GM18861 (cell line): Measurements from ENCODE around the gene ARHGAP24.

Experiments
- ATAC-seq: cut with Tn5 transposase; IDR thresholded peaks from one replicate; pipeline ENCODE4 v1.9.1; 2021; ENCODE audit not compliant: unreplicated experiment

The ARHGAP24 gene

DNA sequence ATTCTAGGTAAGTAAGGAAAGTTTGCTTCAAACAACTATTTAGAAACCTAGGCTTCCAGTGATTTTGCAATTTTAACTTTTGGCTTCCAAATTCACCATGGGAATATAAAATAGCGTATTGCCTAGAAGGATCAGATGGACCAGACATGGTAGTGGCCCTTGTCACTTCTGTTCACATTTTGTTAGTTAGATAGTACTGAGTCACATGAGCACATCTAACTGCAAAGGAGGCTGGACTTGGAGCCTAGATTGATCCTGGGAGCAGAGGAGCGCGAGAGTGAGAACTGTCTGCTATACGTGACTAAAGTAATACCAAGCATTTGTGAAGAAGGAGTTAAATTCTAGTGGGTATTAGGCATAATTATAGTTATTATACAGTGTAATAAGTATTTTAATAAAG is 102.4 kb downstream of the ARHGAP24 start:
- ATAC-seq, result no peak

DNA sequence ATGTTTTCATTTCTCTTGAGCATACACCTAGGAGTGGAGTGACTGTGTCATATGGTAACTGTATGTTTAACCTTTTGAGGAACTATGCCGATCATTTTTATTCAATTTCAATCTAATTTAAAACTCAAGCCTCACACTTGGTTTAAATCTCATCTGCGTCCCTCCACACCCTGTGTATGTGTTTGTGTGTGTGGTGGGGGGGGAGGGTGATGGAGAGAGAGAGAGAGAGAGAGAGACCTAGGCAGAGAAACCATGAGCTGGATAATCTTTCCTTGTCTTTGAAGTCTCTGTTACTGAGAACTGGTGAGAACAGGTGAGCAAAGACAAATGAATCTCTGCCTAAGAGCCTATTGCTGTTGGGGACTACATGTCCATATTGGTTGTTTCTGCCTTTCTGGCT is 105.0 kb downstream of the ARHGAP24 start:
- ATAC-seq, result no peak

DNA sequence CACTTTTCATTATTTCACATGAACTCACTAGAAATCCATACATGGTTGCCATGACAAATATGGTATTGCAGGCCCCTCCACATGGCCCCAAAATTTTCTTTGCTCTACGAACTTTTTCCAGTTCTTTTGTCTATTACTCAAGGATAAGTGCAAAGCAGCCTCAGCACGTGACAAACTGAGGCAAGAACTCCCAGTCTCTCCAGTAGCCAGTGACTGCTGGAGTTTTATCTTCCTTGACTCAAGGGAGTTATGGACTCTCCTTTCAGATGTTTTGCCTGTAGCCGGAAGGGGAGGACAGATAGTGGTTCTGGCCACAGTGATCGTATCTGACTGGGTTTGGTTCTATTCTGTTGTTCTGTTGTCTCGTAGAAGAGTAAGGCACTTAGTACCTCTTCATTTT is 105.5 kb downstream of the ARHGAP24 start:
- ATAC-seq, result no peak

DNA sequence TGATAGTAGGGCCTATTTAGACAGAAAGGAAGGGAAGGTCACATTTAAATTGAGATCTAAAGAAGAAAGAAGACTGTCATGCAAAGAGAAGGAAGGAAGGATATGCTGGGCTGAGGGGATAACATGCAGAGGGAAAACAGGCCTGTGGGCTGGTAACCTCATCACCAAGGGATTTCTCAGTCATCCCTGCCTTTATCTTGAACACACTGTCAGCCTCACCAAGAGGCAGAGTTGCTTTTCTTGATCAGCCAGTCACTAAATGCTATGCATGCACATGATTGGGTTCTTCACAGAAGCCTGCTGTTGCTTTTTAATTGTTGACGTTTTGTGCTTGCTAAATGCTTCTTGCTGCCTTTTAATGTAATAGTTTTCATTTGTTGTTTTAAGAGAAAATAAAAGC is 113.0 kb downstream of the ARHGAP24 start:
- ATAC-seq, result no peak

DNA sequence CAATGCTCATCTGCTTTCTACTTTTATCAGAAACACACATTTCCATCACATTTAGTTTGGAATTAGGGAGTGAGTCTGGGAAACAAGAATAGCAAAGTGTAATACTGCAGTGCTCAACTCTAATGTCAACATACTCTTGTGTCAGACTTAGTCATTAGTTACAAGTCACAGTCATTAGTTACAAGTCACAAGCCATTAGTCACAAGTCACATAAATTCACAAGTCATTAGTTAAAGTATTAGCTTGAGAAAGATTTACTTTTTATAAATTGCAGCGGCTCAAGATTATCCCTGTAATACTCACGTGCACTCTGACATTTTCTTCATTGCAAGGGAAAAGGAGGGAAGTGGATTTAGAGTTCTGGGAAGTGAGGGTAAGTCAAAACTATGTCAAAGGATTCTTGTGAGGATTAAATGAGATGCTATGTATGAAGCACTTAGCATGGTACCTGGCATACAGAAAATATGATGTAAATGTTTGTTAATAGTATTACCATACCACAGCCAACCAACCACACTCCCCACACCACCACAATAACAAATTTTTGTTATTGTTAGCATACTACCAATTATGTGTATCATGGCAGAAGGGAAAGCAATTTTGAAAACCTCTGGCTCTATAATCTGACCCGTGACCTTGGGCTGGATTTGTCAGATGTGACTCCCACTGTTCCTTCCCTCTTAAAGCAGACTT is 116.6 kb downstream of the ARHGAP24 start:
- ATAC-seq, result no peak

DNA sequence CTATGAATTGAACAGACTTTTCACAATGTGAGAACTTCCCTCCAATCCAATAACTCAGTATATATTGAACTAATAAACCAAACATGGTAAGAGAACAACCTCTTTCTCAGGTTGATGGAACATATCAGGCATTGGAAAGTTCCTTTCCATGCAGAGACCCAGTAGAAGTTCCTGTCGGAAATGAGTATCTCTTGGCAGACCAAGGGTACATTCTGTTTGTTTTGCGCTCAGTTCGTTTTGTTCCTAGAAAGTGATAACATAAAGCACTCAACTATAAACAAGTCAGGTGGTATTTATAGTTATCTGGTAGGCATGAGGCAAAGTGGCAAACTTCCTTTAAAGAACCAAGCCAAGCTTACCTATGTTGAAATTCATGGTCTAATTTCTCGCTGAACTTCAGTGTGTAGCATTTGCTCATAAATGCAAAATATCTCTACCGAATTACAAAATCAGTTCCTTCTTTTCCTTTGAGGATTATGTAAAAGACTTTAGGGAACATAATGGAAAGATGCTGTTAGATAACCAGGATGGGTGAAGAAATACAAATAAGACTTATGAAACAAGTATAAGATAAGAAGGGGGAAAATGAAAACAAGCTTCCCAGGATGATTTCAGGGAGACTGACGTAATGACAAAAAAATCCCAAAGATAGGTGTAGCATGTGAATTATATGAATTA is 120.3 kb downstream of the ARHGAP24 start:
- ATAC-seq, result no peak

DNA sequence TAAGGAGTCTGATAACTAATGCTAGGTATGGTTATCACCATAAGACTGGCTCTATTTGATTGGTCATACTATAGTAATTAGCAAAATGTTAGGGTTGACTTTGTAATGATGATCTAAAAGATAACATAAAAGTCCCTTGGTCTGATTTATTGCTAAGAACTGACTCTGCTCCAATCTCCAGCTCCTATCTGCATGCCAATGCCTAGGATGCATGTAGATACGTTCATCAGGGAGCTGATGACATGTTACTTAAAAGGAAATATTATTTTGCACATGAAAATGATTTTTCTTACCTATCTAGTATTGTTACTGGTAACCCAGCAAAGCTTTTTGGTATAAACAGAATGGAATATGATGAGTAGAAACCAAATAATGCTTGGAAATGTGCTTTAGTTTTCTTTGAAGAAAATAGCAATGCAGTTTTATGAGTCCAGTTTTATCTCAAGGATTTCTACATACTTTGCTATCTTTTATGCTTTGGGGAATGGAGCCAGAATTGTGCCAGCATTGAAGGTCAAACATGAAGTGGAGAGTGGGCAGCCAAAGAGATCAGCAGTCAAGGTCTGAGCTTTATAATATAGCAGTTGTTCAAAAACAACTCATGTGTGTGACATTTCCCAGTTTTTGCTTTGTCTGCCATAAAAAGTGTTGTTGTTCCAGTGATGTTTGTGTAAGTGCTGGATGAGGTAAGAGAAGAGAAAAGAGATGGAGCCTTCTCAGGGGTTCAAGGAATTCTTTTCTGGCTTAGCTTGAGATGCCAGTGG is 121.0 kb downstream of the ARHGAP24 start:
- ATAC-seq, result no peak

DNA sequence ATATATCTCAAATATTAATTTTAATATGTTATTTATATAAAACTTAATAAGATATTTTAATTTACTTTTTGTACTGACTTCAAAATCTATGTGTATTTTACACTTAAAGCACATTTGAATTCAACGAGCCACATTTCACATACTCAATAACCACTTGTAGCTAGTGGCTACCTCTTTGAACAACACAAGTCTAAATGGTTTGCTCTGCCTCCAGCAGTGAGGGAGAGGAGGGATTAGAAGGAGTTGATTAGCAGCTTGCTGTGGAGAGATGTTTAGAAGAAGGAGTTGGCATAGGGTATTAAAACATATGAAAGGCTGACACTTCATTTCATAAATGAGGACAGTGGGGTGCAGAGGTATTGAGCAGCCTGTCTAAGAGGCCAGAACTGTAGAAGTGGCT is 124.0 kb downstream of the ARHGAP24 start:
- no peak for ATAC-seq

DNA sequence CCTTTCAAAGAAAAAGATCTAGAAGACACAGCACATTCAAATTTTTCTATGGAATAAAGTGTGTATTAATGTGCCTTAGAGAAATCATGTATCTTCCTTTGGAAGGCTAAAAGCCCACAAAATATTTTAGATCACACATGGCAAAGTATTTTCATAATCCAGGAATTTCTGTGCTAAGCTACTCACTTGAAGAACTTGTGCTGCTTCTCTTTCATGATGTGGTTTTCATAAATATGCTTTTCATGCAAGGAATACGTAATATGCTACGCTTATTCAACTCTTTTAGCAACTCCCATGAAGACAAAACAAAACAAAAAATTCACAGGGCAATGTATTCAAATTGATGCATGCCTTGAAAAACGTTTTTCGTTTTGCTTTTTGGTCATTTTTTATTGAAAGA is 125.6 kb downstream of the ARHGAP24 start:
- ATAC-seq, result no peak

DNA sequence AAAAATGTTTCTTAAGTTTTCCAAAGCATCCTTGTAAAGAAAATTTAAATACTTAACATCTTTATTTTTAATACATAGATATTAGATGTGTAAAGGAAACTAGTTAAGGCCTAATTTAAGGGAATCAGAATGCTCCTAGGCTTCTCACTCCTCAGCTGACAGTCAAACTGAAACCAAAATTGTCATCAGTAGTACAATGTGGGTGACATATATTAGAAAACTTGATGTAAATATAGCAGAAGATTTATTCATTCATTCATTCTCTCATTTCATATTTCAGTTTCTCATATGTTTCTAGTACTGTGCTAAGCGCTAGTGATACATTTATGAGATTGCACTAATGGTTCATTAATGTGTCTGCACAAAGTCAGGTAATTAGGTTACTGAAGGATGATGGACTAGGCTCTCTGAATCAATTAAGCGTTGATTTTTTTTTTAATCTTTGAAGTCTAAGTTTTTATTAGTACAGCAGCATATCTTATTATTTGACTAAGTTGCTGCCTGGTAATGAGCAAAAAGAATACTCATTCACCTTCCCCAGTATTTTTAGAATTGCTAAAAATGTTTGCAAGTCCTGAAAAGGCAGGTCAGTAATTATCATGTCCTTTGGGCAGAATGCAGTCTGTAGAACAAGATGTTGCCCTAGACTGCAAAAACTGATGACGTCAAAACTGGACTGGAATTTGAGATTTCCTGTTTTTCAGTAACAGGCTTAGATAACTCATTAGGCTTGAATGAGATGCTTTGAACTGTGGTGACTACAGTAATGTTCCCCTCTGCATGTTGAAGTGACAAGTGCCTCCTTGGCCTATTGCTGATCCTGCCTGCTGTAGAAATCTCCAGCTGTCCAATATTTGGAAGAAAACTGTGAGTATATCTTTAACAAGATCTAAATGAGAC is 128.7 kb downstream of the ARHGAP24 start:
- peak; percentile 60 for ATAC-seq

DNA sequence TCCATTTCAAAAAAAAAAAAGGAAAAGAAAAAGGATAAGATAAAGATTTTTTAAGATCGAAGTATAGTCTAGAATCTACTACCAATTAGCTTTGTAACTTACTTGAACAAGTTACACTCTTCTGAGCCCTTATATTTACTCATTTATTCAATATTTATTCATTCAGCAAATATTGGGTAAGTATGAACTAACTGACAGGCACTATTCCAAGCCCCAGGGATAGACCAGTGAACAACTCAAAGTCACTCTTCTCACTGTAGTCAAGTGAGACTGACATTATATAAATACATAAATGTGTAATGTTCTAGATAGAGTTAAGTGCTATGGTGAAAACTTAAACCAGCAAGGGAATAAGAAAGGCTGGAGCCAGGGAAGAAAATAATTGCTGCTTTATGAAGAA is 131.6 kb downstream of the ARHGAP24 start:
- no peak for ATAC-seq

DNA sequence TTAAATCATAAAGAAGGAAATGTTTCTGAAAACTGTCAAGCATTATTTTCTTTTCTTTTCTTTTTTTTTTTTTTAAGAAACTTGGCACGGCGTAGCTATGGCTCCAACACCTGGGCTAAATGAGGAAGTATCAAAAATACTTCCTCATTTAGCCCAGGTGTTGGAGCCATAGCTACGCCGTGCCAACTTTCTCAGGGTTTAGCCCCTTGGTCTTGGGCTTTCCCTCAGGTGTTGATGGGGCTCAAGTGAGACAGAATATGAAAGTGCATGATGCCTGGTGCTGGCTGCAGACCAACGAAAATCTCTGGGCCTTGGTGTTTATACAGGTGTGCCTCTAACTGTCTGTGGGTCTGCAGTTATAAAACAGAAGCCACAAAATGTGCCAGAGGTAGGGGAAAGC is 132.7 kb downstream of the ARHGAP24 start:
- ATAC-seq, result peak; percentile 44

DNA sequence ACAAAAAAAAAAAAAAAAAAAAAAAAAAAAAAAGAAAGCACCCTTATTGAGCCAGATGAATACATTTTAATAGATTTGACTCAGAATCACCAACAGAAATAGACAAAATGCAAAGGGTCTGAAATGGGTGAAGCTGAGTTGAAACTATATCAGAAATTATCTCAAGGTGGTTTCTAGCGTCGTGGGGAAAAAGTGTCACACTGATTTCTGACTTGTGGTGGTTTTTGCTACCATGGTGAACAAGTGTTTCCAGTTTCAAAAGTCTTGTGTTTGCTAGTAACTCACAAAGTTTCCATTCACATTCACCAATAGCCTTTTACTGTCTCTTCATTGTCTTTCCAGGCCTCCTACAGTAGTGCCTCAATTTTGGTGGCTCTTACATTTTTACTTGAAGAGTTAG is 135.5 kb downstream of the ARHGAP24 start:
- peak; percentile 87 for ATAC-seq

DNA sequence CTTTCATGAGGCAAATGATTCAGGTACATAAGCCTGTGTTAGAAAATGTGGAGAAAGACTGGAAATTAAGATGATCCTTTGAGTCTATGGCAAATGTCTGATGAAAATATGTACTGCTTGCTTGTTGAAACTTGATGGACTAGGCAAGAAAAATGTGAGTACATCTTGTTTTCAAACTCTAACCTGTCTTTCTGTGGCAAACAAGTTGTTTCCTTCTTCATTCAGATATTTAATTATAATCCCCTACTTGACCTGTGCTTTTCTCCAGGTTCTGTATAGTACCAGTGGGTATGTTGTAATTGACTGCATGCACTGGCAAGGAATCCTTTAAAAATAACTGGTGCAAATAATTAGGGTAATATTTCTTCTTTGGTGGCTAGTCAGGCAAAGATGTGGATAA is 136.7 kb downstream of the ARHGAP24 start:
- no peak for ATAC-seq

DNA sequence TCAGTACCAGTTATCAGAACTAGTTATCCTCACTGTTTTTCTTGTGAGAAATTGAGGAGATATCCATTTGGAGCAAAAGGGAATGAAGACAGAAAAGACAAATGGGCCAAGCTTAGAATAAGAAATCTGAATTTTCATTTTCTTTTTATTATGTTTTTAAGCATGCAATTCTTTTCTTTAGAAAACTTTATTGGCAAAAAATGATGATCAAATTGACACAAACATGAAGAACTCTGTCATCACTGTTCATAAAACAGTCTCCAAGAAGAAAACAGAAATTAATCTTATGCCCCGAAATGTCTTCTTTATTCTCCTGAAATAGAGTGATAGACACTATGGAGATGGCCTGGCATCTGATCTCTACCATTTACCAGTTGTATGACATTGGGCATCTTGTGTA is 139.0 kb downstream of the ARHGAP24 start:
- ATAC-seq, result no peak

DNA sequence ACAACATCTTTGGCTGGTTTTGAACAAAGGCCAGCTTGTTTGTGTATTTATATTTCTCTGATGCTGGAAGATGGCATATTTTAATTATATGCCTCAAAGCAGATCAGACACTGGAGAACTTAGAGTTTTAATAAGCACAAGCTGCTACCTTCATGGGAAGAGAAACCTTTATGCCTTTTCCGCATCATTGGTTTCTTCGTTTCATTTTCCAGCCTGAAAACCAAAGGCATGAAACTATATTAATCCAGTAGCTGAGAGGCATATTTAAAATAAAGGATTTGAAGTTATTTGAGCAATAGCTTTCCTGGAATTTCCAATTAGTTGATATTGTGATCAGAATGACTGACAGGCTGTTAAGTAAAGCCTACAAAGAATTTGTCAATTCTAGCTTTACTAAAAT is 141.0 kb downstream of the ARHGAP24 start:
- no peak for ATAC-seq

DNA sequence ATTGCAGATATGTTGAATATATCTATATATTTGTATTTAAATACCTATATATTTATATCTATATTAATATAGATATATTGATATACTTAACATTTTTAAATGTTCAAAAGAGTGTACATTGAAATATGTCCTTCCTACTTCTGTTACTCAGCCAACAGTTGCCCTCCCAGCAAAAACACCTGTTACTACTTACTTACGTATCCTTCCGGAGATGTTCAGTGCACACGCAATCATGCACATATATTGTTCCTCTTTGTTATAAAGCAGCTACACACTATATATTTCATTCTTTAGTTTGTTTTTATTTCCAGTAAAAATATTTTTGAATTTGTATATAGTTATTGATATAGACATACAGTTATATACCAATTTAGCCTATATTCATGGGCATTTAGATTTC is 142.3 kb downstream of the ARHGAP24 start:
- ATAC-seq, result no peak

DNA sequence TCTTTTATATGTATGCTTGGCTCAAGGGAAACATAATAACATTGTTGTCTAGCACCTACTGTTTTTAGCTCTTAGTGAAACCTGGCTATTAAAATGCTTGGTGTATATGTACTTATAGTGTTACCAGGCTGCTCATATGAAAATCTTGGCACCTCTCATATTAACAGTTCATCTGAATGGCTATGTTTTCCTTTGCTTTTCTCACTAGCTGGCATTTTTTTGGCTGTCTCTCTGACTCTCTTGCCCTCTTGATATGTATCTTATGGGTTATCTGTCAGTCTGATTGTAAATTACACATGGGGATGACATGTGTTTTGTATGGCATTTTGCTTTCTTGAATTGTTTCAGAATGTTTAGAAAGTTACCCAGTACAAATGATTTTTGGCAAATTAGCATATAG is 158.0 kb downstream of the ARHGAP24 start:
- no peak for ATAC-seq

DNA sequence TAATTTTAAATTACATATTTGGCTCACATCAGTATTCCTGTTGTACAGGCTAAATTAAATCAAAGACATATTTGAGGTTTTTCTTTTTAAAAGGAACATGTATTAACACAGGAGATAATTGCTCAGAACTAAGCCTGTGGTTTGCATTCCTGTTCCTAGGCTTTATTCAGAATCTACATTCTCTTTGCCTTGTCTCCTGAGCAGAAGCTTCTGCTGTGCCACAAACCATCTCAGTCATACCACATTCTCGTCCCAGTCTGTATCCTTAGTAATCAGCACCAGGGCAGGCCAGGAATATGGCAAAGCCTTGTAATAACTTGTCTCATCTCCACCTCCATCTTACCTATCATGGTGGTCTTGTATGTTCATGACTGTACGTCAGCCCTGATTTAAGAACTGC is 162.8 kb downstream of the ARHGAP24 start:
- ATAC-seq, result no peak

DNA sequence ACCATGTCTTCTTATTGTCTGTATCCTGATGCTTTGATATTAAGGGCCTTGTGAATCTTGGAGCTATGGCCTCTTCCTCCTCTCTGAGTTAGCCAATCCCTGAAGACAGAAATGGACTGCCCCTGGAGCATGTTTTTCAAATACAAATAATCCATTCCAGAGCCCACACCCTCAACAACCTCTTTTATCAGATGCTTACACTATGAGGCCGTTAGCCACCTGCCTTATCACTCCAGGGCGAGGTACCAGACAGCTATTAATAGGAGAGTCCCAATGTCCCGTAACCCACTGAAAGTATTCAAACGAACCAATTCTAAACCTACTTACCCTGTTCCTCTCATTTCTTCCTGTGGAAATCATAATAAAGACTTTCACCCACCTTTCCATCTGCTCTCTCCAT is 165.0 kb downstream of the ARHGAP24 start:
- no peak for ATAC-seq
